Psoas muscle (tissue), 8 donors: ENCODE data around the gene NEDD4. TPM values are rescaled to one million over a fixed set of nuclear protein-coding genes. Genes with fewer than 3 reads are reported as not detected.

ENCODE experiments used
- ATAC-seq, 4 donors: fragments of 200-7000 bp; cut with Tn5 transposase; one replicate each; pipeline ENCODE4 v1.9.1; 2020; ENCODE audit warnings: moderate library complexity in 3 of 4, mild to moderate bottlenecking in 2 of 4
- DNase-seq, 2 donors: peaks; one replicate each; pipeline ENCODE4 v3.0.0-alpha.2; 2020
- H3K27ac ChIP-seq: fragments of 200-600 bp; one replicate; pipeline ENCODE4 v1.8.0; 2022
- H3K27me3 ChIP-seq, 3 donors: fragments of 200-600 bp in 1 of 3; one replicate each; pipeline versions ENCODE4 v1.6.1 to v1.8.0; 2013 to 2022; ENCODE audit warnings: low read length in 2 of 3, mild to moderate bottlenecking in 2 of 3, moderate library complexity in 1 of 3; ENCODE audit not compliant: insufficient read depth in 3 of 3
- H3K36me3 ChIP-seq, 2 donors: fragments of 200-600 bp in 1 of 2; one replicate each; pipeline versions ENCODE4 v1.6.1 to v1.8.0; 2013 to 2022; ENCODE audit warnings: low read depth in 1 of 2, mild to moderate bottlenecking in 1 of 2, moderate library complexity in 1 of 2; ENCODE audit not compliant: insufficient read depth in 1 of 2
- H3K4me1 ChIP-seq: fragments of 200-600 bp; one replicate; pipeline ENCODE4 v1.8.0; 2022
- H3K4me3 ChIP-seq: fragments of 200-600 bp; one replicate; pipeline ENCODE4 v1.8.0; 2022; ENCODE audit warnings: mild to moderate bottlenecking
- H3K9me3 ChIP-seq: fragments of 200-600 bp; one replicate; pipeline ENCODE4 v1.8.0; 2022
- WGBS, 3 donors: extraction: QIAGEN DNeasy Blood & Tissue Kit; methylation state at CpG; one replicate each; pipeline versions ENCODE4 v1.1.6 to v1.1.7; 2013; 5-methylcytosine and 5-hydroxymethylcytosine counted together
- intact Hi-C, 2 donors: fragments of 100-400 bp; cut with DNase I; formaldehyde crosslinking; loops; one replicate each; pipeline versions ENCODE4 v1.11.0 to v1.14.2; 2022
- polyA plus RNA-seq, 3 donors: library from polyadenylated mRNA; stranded (reverse); fragments of 200-250 nt; gene quantifications; one replicate each; pipeline ENCODE4 v1.2.3, GENCODE V29; 2013
- total RNA-seq, 4 donors: library from RNA; stranded (reverse); fragmentation: NEBNext Ultra II Directional in 2 of 4; extraction: Animal tissue kit (Norgen Biotek cat#: 25700) in 2 of 4; gene quantifications; one replicate each; pipeline versions ENCODE4 v1.2.1 to v1.2.4, GENCODE V29; 2021 to 2023
- TF ChIP-seq, protein P1 (sequence below): fragments of 200-600 bp; IDR thresholded peaks from one replicate; pipeline ENCODE4 v1.8.0; 2022; ENCODE audit warnings: antibody characterized with exemption
- donor health status: healthy with polysubstance abuse.
- donor health status: DM: no; HTN: no; CAD: no; lungs with moderate emphysema.
- donor health status: Bipolar disorder and iron deficiency.
- donor health status: healthy.
- donor health status: DM: yes; HTN: yes; CAD: no.
- donor health status: DM: no; HTN: no; CAD: no.
- donor health status: DM: no; HTN: no; CAD: no.
- donor health status: DM: yes; HTN: yes; CAD: no.

NEDD4 gene
- total and polyA plus RNA-seq, 7 donors: 36.2 to 145 (median 94.5) TPM

DNA sequence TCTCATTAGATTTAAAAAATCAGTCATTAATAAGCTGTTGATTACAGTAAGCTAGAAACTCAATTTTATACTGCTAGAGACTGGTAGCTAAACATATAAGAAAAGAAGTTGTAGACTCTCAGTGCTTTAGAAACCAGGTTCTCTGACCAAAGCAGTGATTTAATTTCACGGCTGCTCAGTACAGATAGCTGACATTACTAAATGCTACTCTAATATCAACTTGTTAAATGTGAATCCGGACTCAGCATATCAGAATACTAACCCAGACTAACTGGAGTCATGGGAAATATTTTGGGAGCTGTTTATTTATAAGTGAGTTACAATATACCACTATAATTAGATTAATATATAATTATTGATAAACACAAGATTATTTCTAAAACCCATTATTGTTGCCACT lies 80.4 kb downstream of the NEDD4 start:
- Histone ChIP-seq H3K4me3 (peak overlapping the region; percentile 68), H3K27ac (peak overlapping the region; percentile 82), H3K4me1 (peaks cover 28% of the 10 kb centered on the region), H3K9me3 (no peaks in the 10 kb centered on the region), H3K36me3 (no peaks in the 10 kb centered on the region), H3K27me3 (no peaks in the 10 kb centered on the region)
- peak; percentile 23 to 60 (median 40) for ATAC-seq
- intact Hi-C loops: loop anchor here in 1 of 2 donors (10.0 kb wide), 1 partner anchor 182 kb away; no protein-coding TSS in a partner anchor
- no peak for DNase-seq
- TF ChIP-seq, protein P1, sequence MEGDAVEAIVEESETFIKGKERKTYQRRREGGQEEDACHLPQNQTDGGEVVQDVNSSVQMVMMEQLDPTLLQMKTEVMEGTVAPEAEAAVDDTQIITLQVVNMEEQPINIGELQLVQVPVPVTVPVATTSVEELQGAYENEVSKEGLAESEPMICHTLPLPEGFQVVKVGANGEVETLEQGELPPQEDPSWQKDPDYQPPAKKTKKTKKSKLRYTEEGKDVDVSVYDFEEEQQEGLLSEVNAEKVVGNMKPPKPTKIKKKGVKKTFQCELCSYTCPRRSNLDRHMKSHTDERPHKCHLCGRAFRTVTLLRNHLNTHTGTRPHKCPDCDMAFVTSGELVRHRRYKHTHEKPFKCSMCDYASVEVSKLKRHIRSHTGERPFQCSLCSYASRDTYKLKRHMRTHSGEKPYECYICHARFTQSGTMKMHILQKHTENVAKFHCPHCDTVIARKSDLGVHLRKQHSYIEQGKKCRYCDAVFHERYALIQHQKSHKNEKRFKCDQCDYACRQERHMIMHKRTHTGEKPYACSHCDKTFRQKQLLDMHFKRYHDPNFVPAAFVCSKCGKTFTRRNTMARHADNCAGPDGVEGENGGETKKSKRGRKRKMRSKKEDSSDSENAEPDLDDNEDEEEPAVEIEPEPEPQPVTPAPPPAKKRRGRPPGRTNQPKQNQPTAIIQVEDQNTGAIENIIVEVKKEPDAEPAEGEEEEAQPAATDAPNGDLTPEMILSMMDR: no peak
- WGBS, 3 donors: 18 to 55% (median 32%) methylated on average over 2 of the region's 2 CpGs

- no peaks in the 10 kb centered on the region for H3K27me3 ChIP-seq
- peak overlapping the region; percentile 68 for H3K4me3 ChIP-seq
- H3K27ac ChIP-seq: peak overlapping the region; percentile 82
- no peaks in the 10 kb centered on the region for H3K9me3 ChIP-seq
- intact Hi-C loops: no loop called here
- H3K36me3 ChIP-seq: peaks cover 0 to 4% of the 10 kb centered on the region in 2 donors
- TF ChIP-seq, protein P1: no peak
- peak; percentile 35 to 76 for DNase-seq
- peak; percentile 67 to 81 (median 76) for ATAC-seq
- peaks cover 37% of the 10 kb centered on the region for H3K4me1 ChIP-seq
- WGBS, 3 donors: 64 to 77% (median 65%) methylated on average over 9 of the region's 9 CpGs
These were observed 84.2 kb downstream of the NEDD4 start for GRCh38 chr15:55909036-55909811.

GRCh38 chr15:55907797-55908196 lies 85.6 kb downstream of the NEDD4 start:
- Histone ChIP-seq H3K27ac (peak overlapping the region; percentile 82), H3K27me3 (no peaks in the 10 kb centered on the region), H3K4me3 (peak overlapping the region; percentile 43), H3K4me1 (peaks cover 41% of the 10 kb centered on the region), H3K36me3 (peaks cover 0 to 4% of the 10 kb centered on the region in 2 donors), H3K9me3 (no peaks in the 10 kb centered on the region)
- WGBS, 3 donors: 25 to 46% (median 26%) methylated on average over 4 of the region's 4 CpGs
- peak; percentile 83 to 88 (median 86) for ATAC-seq
- intact Hi-C loops: loop anchor here in 1 of 2 donors (1.0 kb wide), 1 partner anchor 9 kb away; no protein-coding TSS in a partner anchor
- no peak for DNase-seq
- TF ChIP-seq, protein P1: no peak

GRCh38 chr15:55902981-55903380 lies 90.4 kb downstream of the NEDD4 start:
- WGBS, 3 donors: 87 to 90% (median 88%) methylated on average over 4 of the region's 4 CpGs
- Histone ChIP-seq H3K27me3 (no peaks in the 10 kb centered on the region), H3K36me3 (peaks cover 0 to 4% of the 10 kb centered on the region in 2 donors), H3K4me1 (peaks cover 43% of the 10 kb centered on the region), H3K4me3 (no peak overlapping the region), H3K27ac (peak overlapping the region; percentile 94), H3K9me3 (no peaks in the 10 kb centered on the region)
- TF ChIP-seq, protein P1: no peak
- DNase-seq (no peak), ATAC-seq (no peak)
- intact Hi-C loops: no loop called here
